Esophagus muscularis mucosa (tissue), 3 donors: ENCODE results near the gene HS3ST4.

ENCODE experiments used
- CTCF ChIP-seq, 3 experiments: fragments of 200-600 bp in 2 of 3; fragments of 450-650 bp in 1 of 3; sonication (generic) in 2 of 3; IDR thresholded peaks; one replicate each; pipeline ENCODE4 v1.5.1; 2017 to 2019; ENCODE audit warnings: antibody characterized with exemption in 3 of 3, mild to moderate bottlenecking in 2 of 3, moderate library complexity in 1 of 3
- POLR2A ChIP-seq: fragments of 450-650 bp; IDR thresholded peaks from one replicate; pipeline ENCODE4 v1.6.1; 2017; ENCODE audit warnings: antibody characterized with exemption, moderate library complexity, mild to moderate bottlenecking, low read depth
- POLR2AphosphoS5 ChIP-seq, 2 donors: sonication (generic); formaldehyde crosslinking; IDR thresholded peaks; one replicate each; pipeline ENCODE4 v1.6.1; 2017; ENCODE audit warnings: antibody characterized with exemption in 2 of 2

- TF ChIP-seq CTCF (IDR thresholded peaks at IDR 0.05) (no peak), POLR2A (no peak), POLR2AphosphoS5 (IDR thresholded peaks at IDR 0.05) (no peak)
These were observed 222.7 kb downstream of the HS3ST4 start for GRCh38 chr16:25914357-25914962.
